H1 (cell line): ENCODE measurements around the gene ANKS1A. TPM values are rescaled to one million over a fixed set of nuclear protein-coding genes. Genes with fewer than 3 reads are reported as not detected.

Experiments used
- CTCF ChIA-PET: fragments of 300-600 bp; sonication (Branson Sonifier 250); formaldehyde crosslinking; loops from one replicate; lab custom pipeline; 2021; ENCODE audit not compliant: partially characterized antibody; lab: Charles Lee
- POLR2A ChIA-PET: fragments of 300-600 bp; sonication (Branson Sonifier 250); formaldehyde crosslinking; loops from one replicate; lab custom pipeline; 2021; ENCODE audit warnings: inconsistent platforms; ENCODE audit not compliant: partially characterized antibody; lab: Charles Lee
- DNase-seq, 2 experiments: peaks; one replicate each; pipeline versions ENCODE4 v3.0.0 to v3.0.0-alpha.2; 2010 to 2022; ENCODE audit warnings: low spot score in 2 of 2, low read depth in 1 of 2, mixed read lengths in 1 of 2
- FAIRE-seq: peaks from 2 replicates; lab custom pipeline; 2011; peaks lifted over from hg19 to GRCh38; lab: Jason Lieb, UNC
- H2AFZ ChIP-seq: 2 replicates; pipeline ENCODE4 v1.8.1; 2012; ENCODE audit warnings: low read length, inconsistent platforms
- H2AK5ac ChIP-seq: 2 replicates; pipeline ENCODE4 v1.6.1; 2013; ENCODE audit warnings: low read depth, low read length
- H2BK120ac ChIP-seq: replicated peaks from 2 replicates; pipeline ENCODE3; 2013; ENCODE audit warnings: low read depth, low read length, inconsistent platforms
- H2BK12ac ChIP-seq: 2 replicates; pipeline ENCODE4 v1.6.1; 2013; ENCODE audit warnings: low read depth, low read length
- H2BK15ac ChIP-seq: 2 replicates; pipeline ENCODE4 v1.6.1; 2013; ENCODE audit warnings: low read length
- H2BK20ac ChIP-seq: 2 replicates; pipeline ENCODE4 v1.6.1; 2013; ENCODE audit warnings: low read length
- H2BK5ac ChIP-seq: 2 replicates; pipeline ENCODE4 v1.6.1; 2013; ENCODE audit warnings: low read depth, low read length
- H3K14ac ChIP-seq: 2 replicates; pipeline ENCODE4 v1.6.1; 2013; ENCODE audit warnings: inconsistent platforms; ENCODE audit not compliant: insufficient read length
- H3K18ac ChIP-seq: 2 replicates; pipeline ENCODE4 v1.6.1; 2013; ENCODE audit warnings: low read length; ENCODE audit errors: extremely low read depth
- H3K23ac ChIP-seq: 2 replicates; pipeline ENCODE4 v1.6.1; 2013; ENCODE audit warnings: inconsistent platforms; ENCODE audit not compliant: insufficient read length
- H3K23me2 ChIP-seq: 2 replicates; pipeline ENCODE4 v1.6.1; 2013; ENCODE audit warnings: low read depth, low read length
- H3K27ac ChIP-seq: 2 replicates; pipeline ENCODE4 v1.6.1; 2011; ENCODE audit warnings: low read depth, low read length, inconsistent platforms
- H3K27me3 ChIP-seq, 4 experiments: replicated peaks in 1 of 4; 1 replicate in 1 of 4; 2 replicates in 3 of 4; pipeline versions ENCODE4 v1.6.1 to v1.8.1; 2011 to 2013; ENCODE audit warnings: low read length in 3 of 4, mild to moderate bottlenecking in 3 of 4, inconsistent platforms in 2 of 4, mixed read lengths in 2 of 4, moderate library complexity in 1 of 4; ENCODE audit not compliant: control insufficient read depth in 3 of 4, insufficient read depth in 3 of 4; ENCODE audit errors: extremely low read depth in 1 of 4
- H3K36me3 ChIP-seq, 4 experiments: 2 replicates each; pipeline versions ENCODE4 v1.6.1 to v1.8.1; 2011 to 2013; ENCODE audit warnings: mild to moderate bottlenecking in 4 of 4, low read length in 3 of 4, moderate library complexity in 2 of 4, control low read depth in 1 of 4, inconsistent platforms in 1 of 4; ENCODE audit not compliant: insufficient read depth in 4 of 4, control insufficient read depth in 2 of 4
- H3K4ac ChIP-seq: replicated peaks from 2 replicates; pipeline ENCODE3; 2013; ENCODE audit warnings: low read length, low read depth, mixed read lengths, inconsistent platforms; ENCODE audit not compliant: insufficient read length
- H3K4me1 ChIP-seq, 4 experiments: replicated peaks in 1 of 4; 1 replicate in 1 of 4; 2 replicates in 3 of 4; pipeline versions ENCODE4 v1.6.1 to v1.8.1; 2011 to 2013; ENCODE audit warnings: low read length in 3 of 4, inconsistent platforms in 2 of 4, mixed read lengths in 1 of 4; ENCODE audit not compliant: insufficient read depth in 4 of 4, control insufficient read depth in 3 of 4
- H3K4me2 ChIP-seq, 2 experiments: 2 replicates each; pipeline versions ENCODE4 v1.6.1 to v1.8.1; 2011 to 2013; ENCODE audit warnings: low read depth in 2 of 2, low read length in 2 of 2, control low read depth in 1 of 2, inconsistent platforms in 1 of 2, mild to moderate bottlenecking in 1 of 2; ENCODE audit not compliant: insufficient read depth in 1 of 2
- H3K4me3 ChIP-seq, 4 experiments: fragments of 200-600, 300-600 bp in 1 of 4; sonication (generic), shearing (Covaris generic), sonication (Bioruptor Twin) in 1 of 4; 2 replicates each; pipeline versions ENCODE4 v1.5.1 to v1.8.1; 2011 to 2016; ENCODE audit warnings: low read length in 4 of 4, low read depth in 3 of 4, control low read depth in 2 of 4, inconsistent platforms in 2 of 4, mild to moderate bottlenecking in 2 of 4, mixed read lengths in 1 of 4, moderate library complexity in 1 of 4; ENCODE audit not compliant: insufficient read depth in 2 of 4; ENCODE audit errors: extremely low read depth in 1 of 4
- H3K56ac ChIP-seq: replicated peaks from 2 replicates; pipeline ENCODE3; 2013; ENCODE audit warnings: low read depth, mild to moderate bottlenecking, mixed read lengths, low read length, inconsistent platforms; ENCODE audit not compliant: insufficient read length
- H3K79me1 ChIP-seq: 2 replicates; pipeline ENCODE4 v1.6.1; 2013; ENCODE audit warnings: low read depth, low read length, control low read depth
- H3K79me2 ChIP-seq, 2 experiments: 2 replicates each; pipeline versions ENCODE4 v1.6.1 to v1.8.1; 2012 to 2013; ENCODE audit warnings: low read length in 2 of 2, mild to moderate bottlenecking in 2 of 2, inconsistent platforms in 1 of 2; ENCODE audit not compliant: insufficient read depth in 2 of 2, control insufficient read depth in 1 of 2
- H3K9ac ChIP-seq, 4 experiments: replicated peaks in 1 of 4; 1 replicate in 1 of 4; 2 replicates in 3 of 4; pipeline versions ENCODE4 v1.6.1 to v1.8.1; 2011 to 2013; ENCODE audit warnings: low read depth in 3 of 4, low read length in 3 of 4, control low read depth in 2 of 4, mild to moderate bottlenecking in 2 of 4, moderate library complexity in 2 of 4, inconsistent platforms in 1 of 4; ENCODE audit errors: extremely low read depth in 1 of 4
- H3K9me3 ChIP-seq, 2 experiments: 2 replicates each; pipeline versions ENCODE4 v1.6.1 to v1.8.1; 2012 to 2013; ENCODE audit warnings: mild to moderate bottlenecking in 2 of 2, moderate library complexity in 2 of 2, control low read depth in 1 of 2, inconsistent platforms in 1 of 2, low read depth in 1 of 2, low read length in 1 of 2, mixed read lengths in 1 of 2; ENCODE audit not compliant: insufficient read depth in 2 of 2
- H4K20me1 ChIP-seq, 2 experiments: replicated peaks in 1 of 2; 2 replicates each; pipeline versions ENCODE3 to v1.8.1; 2011 to 2013; ENCODE audit warnings: inconsistent platforms in 2 of 2, low read length in 2 of 2, mild to moderate bottlenecking in 1 of 2; ENCODE audit not compliant: insufficient read depth in 2 of 2, control insufficient read depth in 1 of 2
- H4K5ac ChIP-seq: 2 replicates; pipeline ENCODE4 v1.6.1; 2013; ENCODE audit warnings: low read length, low read depth, mixed read lengths, inconsistent platforms; ENCODE audit not compliant: insufficient read length
- H4K8ac ChIP-seq: 2 replicates; pipeline ENCODE4 v1.8.0; 2013; ENCODE audit warnings: mild to moderate bottlenecking, moderate library complexity, low read length, inconsistent platforms; ENCODE audit not compliant: insufficient read depth; ENCODE audit errors: extremely low read depth
- H4K91ac ChIP-seq: replicated peaks from 2 replicates; pipeline ENCODE3; 2013; ENCODE audit warnings: low read length, mixed read lengths, inconsistent platforms; ENCODE audit not compliant: insufficient read length
- CBX5 ChIP-seq: fragments of 300-800, 300-1000 bp; sonication (generic); IDR thresholded peaks from 2 replicates; pipeline ENCODE4 v1.7.1; 2016; ENCODE audit warnings: antibody characterized with exemption, low read length, low read depth
- CREB1 ChIP-seq: IDR thresholded peaks from 2 replicates; pipeline ENCODE4 v1.6.1; 2012; ENCODE audit warnings: inconsistent platforms
- EGR1 ChIP-seq: IDR thresholded peaks from 2 replicates; pipeline ENCODE4 v1.6.1; 2011; ENCODE audit warnings: low read depth, low read length, borderline replicate concordance
- EP300 ChIP-seq, 2 experiments: IDR thresholded peaks; 1 replicate in 1 of 2; 2 replicates in 1 of 2; pipeline ENCODE4 v1.6.1; 2011 to 2012; ENCODE audit warnings: low read depth in 2 of 2, low read length in 2 of 2, mild to moderate bottlenecking in 2 of 2, borderline replicate concordance in 1 of 2, inconsistent platforms in 1 of 2, moderate library complexity in 1 of 2
- KDM1A ChIP-seq: fragments of 200-600, 300-600 bp; sonication (generic); IDR thresholded peaks from 2 replicates; pipeline ENCODE4 v1.7.1; 2016; ENCODE audit warnings: mild to moderate bottlenecking, low read length, borderline replicate concordance
- KDM5A ChIP-seq: fragments of 200-600 bp; IDR thresholded peaks from 2 replicates; pipeline ENCODE4 v1.7.1; 2012; ENCODE audit warnings: mild to moderate bottlenecking, low read length, inconsistent platforms, mixed read lengths
- MAFK ChIP-seq: IDR thresholded peaks from 2 replicates; pipeline ENCODE4 v1.6.1; 2012; ENCODE audit warnings: low read depth, mild to moderate bottlenecking, improper control_type of control experiment, low read length
- MAX ChIP-seq: IDR thresholded peaks from 2 replicates; pipeline ENCODE4 v1.6.1; 2012; ENCODE audit warnings: inconsistent platforms
- POLR2A ChIP-seq, 2 experiments: IDR thresholded peaks; 1 replicate in 1 of 2; 2 replicates in 1 of 2; pipeline ENCODE4 v1.6.1; 2011; ENCODE audit warnings: low read depth in 2 of 2, low read length in 2 of 2, mild to moderate bottlenecking in 2 of 2; ENCODE audit errors: control extremely low read depth in 1 of 2
- RBBP5 ChIP-seq: IDR thresholded peaks from 2 replicates; pipeline ENCODE4 v1.7.1; 2012; ENCODE audit warnings: low read depth, mild to moderate bottlenecking, inconsistent platforms, low read length, moderate library complexity, borderline replicate concordance
- RXRA ChIP-seq: IDR thresholded peaks from 2 replicates; pipeline ENCODE4 v1.6.1; 2011; ENCODE audit warnings: low read depth, mild to moderate bottlenecking, low read length, moderate library complexity; ENCODE audit not compliant: insufficient read depth
- SAP30 ChIP-seq: fragments of 300-600 bp; sonication (generic); IDR thresholded peaks from 2 replicates; pipeline ENCODE4 v1.7.1; 2012; ENCODE audit warnings: low read length, moderate library complexity, mild to moderate bottlenecking, inconsistent platforms; ENCODE audit not compliant: insufficient read depth, insufficient replicate concordance
- SRF ChIP-seq: IDR thresholded peaks from 2 replicates; pipeline ENCODE4 v1.6.1; 2011; ENCODE audit warnings: mild to moderate bottlenecking, low read depth, low read length, moderate library complexity
- TEAD4 ChIP-seq: IDR thresholded peaks from 2 replicates; pipeline ENCODE4 v1.6.1; 2012; ENCODE audit warnings: low read depth, low read length, inconsistent platforms, mixed read lengths
- WGBS, 2 experiments: shearing (Covaris generic) in 1 of 2; methylation state at CpG; one replicate each; pipeline versions ENCODE4 v1.1.6 to v1.1.7; 2013 to 2015; ENCODE audit warnings: low lambda C conversion rate in 2 of 2, mixed read lengths in 2 of 2, inconsistent platforms in 1 of 2, low coverage in 1 of 2, missing lambda C conversion rate in 1 of 2; ENCODE audit not compliant: insufficient replicate concordance in 2 of 2, insufficient coverage in 1 of 2, insufficient read length in 1 of 2; ENCODE audit errors: extremely low coverage in 1 of 2, missing lambda C conversion rate in 1 of 2; 5-methylcytosine and 5-hydroxymethylcytosine counted together
- polyA plus RNA-seq, 7 experiments: library from polyadenylated mRNA; depleted of rRNA in 3 of 7; stranded (reverse) in 5 of 7; unstranded in 2 of 7; fragments of >200 nt in 5 of 7; fragments of 200-250 nt in 2 of 7; gene quantifications; 1 replicate in 5 of 7; 2 replicates in 1 of 7; 4 replicates in 1 of 7; pipeline versions ENCODE4 v1.2.1 to v1.2.3, GENCODE V29; 2011 to 2013; ENCODE audit warnings: missing spikeins in 2 of 7, mixed read lengths in 2 of 7
- total RNA-seq: library from RNA; stranded (reverse); fragmentation: NEBNext Ultra II Directional; extraction: Animal tissue kit (Norgen Biotek cat#: 25700); gene quantifications from 2 replicates; pipeline ENCODE4 v1.2.1, GENCODE V29; 2021

ANKS1A gene
- total and polyA plus RNA-seq, 2 of the 8 experiments (the other 6 are each of a cell fraction or from before 2014, with no cell fraction given), result 9.8 to 30.9 TPM

- Histone ChIP-seq H3K4me3 (no peak overlapping the region), H3K4me2 (no peak overlapping the region), H3K14ac (no peak overlapping the region), H3K56ac (no peak overlapping the region), H3K36me3 (no peaks in the 10 kb centered on the region), H3K4ac (no peak overlapping the region), H4K8ac (no peak overlapping the region), H3K4me1 (no peaks in the 10 kb centered on the region), H3K9me3 (no peaks in the 10 kb centered on the region), H2BK20ac (no peak overlapping the region; the same call in 1 of the 2 replicates), H3K79me2 (peaks cover 0 to 72% of the 10 kb centered on the region in 2 experiments), H2BK120ac (no peak overlapping the region), H3K23me2 (no peaks in the 10 kb centered on the region), H3K18ac (no peak overlapping the region), H4K91ac (no peak overlapping the region), H2BK12ac (no peak overlapping the region), H3K27me3 (no peaks in the 10 kb centered on the region), H2BK5ac (no peak overlapping the region), H3K27ac (no peak overlapping the region), H4K5ac (no peak overlapping the region), H4K20me1 (peaks cover 4 to 10% of the 10 kb centered on the region in 2 experiments), H3K9ac (no peak overlapping the region), H3K23ac (no peak overlapping the region), H3K79me1 (peaks cover 1% of the 10 kb centered on the region), H2BK15ac (no peak overlapping the region), H2AFZ (no peak overlapping the region), H2AK5ac (no peak overlapping the region)
- ChIA-PET CTCF (no interaction called here), POLR2A (no interaction called here)
- FAIRE-seq (no peak), DNase-seq (no peak)
- 80 to 100% methylated on average over 1 to 3 of the region's 3 CpGs for WGBS, 2 experiments
- TF ChIP-seq TEAD4, result no peak
- TF ChIP-seq EGR1, result no peak
- TF ChIP-seq RXRA, result no peak
- no peak for TF ChIP-seq SAP30
- no peak for TF ChIP-seq RBBP5
- no peak for TF ChIP-seq EP300 (IDR thresholded peaks at IDR 0.05; ENCODE audit: borderline replicate concordance in 1 of 2, low read depth in 2 of 2, low read length in 2 of 2)
- no peak for TF ChIP-seq MAFK
- no peak for TF ChIP-seq CREB1
- TF ChIP-seq CBX5, result no peak
- no peak for TF ChIP-seq POLR2A (IDR thresholded peaks at IDR 0.05; ENCODE audit: control extremely low read depth in 1 of 2, low read depth in 2 of 2, low read length in 2 of 2)
- TF ChIP-seq KDM1A, result no peak
- TF ChIP-seq KDM5A, result no peak
- TF ChIP-seq MAX, result no peak
- TF ChIP-seq SRF, result no peak
Measured at GRCh38 chr6:34912715-34913464, 23.8 kb downstream of the ANKS1A start.
